Measurements from ENCODE around the gene CAV1.
"Not testable (repeated sequence)": the region's sequence is repeated elsewhere in the genome, so short reads cannot be mapped to it uniquely, and the experiment has no call there.

The CAV1 gene, protein sequence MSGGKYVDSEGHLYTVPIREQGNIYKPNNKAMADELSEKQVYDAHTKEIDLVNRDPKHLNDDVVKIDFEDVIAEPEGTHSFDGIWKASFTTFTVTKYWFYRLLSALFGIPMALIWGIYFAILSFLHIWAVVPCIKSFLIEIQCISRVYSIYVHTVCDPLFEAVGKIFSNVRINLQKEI

DNA sequence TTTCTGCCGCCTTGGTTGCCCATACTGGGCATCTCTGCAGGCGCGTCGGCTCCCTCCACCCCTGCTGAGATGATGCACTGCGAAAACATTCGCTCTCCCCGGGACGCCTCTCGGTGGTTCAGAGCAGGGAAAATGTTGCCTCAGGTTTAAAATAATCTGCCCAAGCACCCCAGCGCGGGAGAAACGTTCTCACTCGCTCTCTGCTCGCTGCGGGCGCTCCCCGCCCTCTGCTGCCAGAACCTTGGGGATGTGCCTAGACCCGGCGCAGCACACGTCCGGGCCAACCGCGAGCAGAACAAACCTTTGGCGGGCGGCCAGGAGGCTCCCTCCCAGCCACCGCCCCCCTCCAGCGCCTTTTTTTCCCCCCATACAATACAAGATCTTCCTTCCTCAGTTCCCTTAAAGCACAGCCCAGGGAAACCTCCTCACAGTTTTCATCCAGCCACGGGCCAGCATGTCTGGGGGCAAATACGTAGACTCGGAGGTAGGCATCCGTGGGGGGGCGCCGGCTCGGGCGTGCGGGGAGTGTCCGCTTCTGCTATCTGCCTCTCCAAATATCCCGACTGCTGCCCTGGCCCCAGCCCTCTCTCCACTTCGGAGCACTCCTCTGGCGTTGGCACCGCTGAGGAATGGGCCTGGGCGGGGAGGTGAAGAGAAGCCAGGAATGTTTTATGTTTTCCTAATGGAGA, at the start of gene CAV1:
Gene CAV1, plus strand, starts transcription at position 428 of the 689 bp plus-strand sequence. Its CDS starts 27 bp downstream, at position 455.
- DNase-seq (ENCODE audit: low read depth, low spot score), result peak; percentile 90

DNA sequence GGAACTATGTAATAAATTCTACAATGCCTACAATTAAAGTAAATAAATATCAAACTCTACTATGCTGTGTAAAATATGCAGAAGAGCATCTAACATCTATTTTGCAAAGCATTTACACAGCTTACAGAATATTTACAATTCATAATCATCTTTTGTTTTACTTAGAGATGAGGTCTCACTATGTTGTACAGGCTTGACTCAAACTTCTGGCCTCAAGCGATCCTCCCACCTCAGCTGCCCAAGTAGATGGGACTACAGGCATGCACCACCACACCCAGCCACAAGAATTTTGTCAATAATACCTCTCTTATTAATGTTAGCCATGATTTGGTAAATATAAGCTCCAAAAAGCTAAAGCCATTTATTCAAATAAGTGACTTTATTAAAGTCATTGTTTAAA, 47.2 kb upstream of the CAV1 start:
- no peak for DNase-seq (ENCODE audit: low read depth, low spot score)

DNA sequence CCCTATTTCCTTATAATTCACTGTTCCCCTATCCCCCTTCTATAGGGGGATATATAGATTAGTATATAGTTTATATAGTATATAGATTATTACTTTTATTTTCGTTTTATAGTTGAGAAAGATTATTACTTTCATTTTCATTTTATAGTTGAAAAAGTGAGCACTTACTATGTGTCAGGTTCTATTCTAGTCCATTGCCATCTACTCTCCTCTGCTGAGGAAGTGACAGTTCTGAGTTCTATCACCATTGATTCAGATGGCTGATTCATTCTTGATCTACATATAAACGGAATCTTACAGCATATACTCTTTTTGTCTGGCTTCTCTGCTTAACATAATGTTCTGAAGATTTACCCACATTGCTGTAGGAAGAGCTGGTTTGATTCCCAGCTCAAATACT, 46.0 kb upstream of the CAV1 start:
- DNase-seq (ENCODE audit: low read depth, low spot score), result no peak

DNA sequence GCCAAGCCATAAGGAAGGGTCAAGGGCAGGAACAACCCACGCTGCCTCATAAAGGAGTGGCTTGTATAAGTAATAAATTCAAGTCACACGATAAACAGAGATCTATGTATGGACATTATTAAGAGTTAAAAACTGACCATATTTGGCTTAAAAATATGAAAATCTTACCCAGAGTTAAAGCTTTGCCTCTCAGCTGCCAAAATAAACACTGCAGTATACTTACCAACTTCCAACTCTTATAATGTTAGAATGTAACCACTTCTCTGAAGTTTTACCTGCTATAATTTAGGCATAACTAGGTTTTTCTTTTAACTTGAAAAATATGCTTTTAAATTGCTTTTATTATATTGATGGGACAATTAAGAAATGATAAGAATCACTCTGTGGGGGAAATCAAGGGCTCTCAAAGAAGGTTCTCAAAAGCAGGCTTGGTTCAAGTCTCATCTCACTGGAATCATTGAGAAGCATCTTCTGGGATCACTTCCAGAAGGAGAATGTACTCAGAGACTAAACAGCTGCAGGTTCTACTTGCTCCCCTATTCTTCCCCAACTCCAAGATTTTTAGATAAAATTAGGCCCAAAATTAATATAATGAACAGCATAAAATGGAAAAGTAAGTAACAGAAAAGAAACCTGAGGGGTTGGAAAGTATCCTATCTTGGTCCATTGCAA, 41.4 kb upstream of the CAV1 start:
- DNase-seq (ENCODE audit: low read depth, low spot score), result no peak

DNA sequence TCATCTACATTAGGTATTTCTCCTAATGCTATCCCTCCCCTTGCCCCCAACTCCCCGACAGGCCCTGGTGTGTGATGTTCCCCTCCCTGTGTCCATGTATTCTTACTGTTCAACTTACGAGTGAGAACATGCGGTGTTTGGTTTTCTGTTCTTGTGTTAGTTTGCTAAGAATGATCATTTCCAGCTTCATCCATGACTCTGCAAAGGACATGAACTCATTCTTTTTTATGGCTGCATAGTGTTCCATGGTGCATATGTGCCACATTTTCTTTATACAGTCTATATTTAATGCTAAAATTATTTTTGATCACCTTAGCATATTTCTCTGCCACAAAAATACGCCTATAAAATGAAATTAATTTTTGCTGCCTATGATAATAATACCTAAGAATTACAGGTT, 40.4 kb upstream of the CAV1 start:
- not testable (repeated sequence) for DNase-seq (ENCODE audit: low read depth, low spot score)

DNA sequence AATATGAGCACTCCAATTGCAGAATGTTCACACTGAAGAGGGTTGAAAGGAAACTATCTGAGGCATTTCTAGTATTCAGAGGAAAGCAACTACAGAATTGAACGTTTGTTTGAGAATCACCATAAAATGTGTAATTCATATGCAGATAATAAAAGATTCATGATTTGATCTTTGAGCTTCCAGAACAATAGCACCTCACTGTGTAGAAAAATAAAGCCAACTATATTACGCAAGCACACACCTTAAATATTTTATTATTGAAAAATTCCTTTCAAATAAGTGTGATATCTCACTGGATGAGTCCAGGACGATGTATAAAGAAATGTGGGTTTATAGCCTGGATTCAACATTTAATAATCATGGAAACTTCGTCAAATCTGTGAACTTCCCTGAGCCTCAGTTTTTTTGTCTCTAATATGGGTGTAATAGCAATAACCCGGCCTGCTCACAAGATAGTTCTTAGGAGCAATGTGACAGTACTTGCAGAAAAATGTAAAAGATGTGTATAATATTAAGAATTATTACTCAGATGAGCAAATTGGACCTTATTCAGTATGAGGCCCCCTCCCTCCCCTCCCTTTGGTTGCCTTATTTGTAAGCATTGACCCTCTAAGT, 36.8 kb upstream of the CAV1 start:
- no peak for DNase-seq (ENCODE audit: low read depth, low spot score)

DNA sequence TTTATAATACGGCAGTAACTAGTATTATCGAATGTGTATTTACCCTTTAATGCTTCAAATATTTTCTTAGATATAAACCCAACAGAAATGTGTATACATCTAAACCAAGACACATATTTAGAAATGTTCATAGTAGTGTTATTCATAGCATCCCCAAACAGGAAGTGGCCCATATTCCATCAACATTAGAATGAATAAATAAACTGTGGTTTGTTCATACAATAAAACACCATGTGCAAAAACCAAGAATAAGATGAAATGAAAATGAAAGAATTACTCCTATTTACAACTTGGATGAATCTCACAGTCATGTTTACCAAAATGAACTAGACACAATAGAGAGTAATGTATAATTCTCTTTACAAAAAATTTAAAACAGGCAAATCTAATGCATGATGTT, 34.5 kb upstream of the CAV1 start:
- DNase-seq (ENCODE audit: low read depth, low spot score), result no peak

DNA sequence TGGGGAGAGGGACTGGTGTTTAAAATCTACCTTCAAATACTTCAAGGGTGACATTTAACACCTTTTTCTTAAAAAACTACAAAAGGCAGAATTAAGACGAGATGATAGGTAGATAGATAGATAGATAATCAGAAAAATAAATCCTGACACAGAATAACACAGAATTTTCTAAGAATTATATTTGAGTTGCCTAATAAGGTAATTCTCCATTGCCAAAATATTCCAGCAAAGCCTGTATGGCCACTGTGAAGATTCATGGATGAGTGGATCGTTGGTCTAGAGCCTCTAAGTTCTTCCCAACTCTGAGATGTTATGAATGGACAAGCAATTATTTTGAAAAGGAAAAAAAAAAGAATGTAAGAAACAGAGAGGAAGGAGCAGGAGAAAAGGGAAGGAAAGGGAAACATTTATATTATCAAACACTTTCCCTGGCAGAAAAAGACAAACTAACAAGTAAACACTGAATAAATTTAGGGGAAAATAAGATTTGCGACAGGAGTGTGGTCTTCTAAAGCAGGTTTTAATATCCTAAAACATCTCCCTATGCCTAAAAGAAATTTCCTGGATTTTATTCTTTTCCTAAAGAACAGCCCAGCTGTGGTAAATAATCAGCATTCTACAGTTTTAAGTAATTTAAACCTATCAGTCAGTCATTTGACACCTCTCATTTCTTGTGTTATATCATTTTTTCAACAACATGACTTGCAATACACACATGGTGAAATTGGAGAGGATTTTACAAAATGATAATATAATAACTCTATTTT, 32.8 kb upstream of the CAV1 start:
- no peak for DNase-seq (ENCODE audit: low read depth, low spot score)

DNA sequence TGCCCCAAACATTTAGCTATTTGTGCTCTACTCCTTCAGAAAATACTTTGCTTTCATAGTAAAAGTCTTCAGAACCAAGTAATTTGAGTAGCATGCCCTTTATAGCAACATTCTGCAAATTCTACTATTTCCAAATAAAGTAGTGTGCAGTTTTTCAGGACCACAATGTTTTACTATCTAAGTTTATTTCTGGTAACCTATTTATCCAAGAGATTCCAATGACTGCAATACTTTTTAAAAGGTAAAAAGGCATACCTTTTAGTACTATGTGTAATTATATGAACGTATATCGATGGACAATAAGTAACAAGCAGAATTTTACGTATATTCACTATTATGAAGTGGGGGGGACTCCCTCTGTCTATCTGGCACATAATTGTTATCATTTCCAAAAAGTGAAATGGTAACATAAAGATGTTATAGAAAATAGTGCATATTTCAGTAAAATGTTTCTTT, 32.2 kb upstream of the CAV1 start:
- DNase-seq (ENCODE audit: low read depth, low spot score), result no peak

DNA sequence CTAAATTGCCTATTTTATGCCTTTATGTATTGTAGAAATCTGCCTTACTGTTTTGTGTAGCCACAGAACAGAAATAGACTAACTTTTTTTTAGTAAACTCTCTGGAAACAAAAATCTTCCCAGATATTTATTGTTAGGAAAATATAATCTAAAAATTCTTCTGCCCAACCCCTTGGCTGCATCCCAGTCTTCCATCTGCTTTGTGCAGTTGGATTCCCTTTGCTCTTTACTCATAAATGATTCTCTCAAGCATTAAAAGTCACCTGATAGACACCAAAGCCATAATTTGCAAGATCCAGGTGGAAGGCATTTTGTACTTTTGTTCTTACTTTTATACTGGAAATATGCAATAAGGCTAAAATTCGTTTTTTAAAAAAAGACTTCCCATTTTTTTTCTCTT, 31.4 kb upstream of the CAV1 start:
- DNase-seq (ENCODE audit: low read depth, low spot score), result no peak

DNA sequence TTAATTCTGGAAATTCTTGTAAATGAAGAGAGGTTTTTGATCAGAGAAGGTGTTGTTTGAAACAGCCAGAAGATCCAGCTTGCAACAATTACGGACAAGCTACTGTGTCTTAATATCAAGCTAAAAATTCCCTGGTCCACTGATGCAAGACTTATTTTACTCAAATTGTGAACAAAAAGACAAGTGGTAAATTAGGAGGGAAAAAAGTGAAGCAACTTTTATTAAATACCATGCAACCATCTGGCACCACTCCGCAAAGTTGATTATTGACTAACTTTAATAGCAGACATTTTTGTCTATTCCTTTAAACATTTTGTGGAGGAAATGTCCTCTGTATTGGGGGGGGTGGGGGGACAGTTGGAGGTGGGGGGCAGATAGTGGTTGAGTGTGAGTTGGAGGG, 30.4 kb upstream of the CAV1 start:
- DNase-seq (ENCODE audit: low read depth, low spot score), result no peak

DNA sequence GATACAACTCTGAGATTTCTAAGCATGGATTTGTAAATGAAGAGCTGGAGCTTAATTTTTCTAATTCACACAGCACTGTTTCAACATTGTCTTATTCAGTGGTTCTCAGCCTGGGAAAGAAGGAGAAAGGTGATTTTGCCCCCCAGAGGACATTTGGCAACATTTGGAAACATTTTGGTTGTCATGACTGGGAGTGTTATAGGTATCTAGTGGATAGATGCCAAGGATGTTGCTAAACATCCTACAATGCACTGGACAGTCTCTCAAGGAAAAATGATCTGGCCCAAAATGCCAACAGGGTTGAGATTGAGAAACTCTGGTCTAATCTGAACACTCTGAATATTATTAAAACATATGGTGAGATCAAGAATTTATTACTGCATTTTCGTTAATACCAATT, 29.1 kb upstream of the CAV1 start:
- DNase-seq (ENCODE audit: low read depth, low spot score), result no peak

DNA sequence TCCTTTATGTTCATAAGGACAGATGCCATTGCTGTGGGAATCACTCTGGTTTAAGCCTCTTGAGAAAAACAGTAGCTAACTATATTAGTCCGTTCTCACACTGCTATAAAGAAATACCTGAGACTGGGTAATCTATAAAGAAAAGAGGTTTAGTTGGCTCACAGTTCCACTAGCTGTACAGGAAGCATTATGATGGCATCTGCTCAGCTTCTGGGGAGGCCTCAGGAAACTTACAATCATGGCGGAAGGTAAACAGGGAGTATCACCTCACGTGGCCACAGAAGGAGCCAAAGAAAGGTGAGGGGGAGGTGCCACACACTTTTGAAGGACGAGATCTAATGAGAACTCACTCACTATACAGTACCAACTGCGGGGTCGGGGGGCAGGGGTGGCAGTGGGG, 28.2 kb upstream of the CAV1 start:
- no peak for DNase-seq (ENCODE audit: low read depth, low spot score)

DNA sequence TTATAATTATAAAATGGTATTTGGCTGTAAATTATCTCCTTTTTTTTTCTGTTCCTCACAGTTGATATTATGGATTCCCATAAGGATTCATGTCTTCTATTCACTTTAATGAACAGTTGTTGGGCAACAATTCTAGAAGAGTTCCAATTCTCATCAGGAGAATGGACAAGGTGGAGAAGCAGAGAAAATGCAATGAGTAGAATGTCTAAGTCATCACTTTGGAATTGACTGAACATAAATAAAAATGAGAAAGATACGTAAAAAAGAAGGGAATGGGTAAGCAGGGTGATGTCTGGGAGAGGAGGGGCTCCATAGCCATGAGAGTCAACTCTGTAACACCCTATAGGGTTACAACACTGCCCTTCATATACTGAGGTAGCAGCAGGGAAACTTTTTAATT, 27.1 kb upstream of the CAV1 start:
- no peak for DNase-seq (ENCODE audit: low read depth, low spot score)

DNA sequence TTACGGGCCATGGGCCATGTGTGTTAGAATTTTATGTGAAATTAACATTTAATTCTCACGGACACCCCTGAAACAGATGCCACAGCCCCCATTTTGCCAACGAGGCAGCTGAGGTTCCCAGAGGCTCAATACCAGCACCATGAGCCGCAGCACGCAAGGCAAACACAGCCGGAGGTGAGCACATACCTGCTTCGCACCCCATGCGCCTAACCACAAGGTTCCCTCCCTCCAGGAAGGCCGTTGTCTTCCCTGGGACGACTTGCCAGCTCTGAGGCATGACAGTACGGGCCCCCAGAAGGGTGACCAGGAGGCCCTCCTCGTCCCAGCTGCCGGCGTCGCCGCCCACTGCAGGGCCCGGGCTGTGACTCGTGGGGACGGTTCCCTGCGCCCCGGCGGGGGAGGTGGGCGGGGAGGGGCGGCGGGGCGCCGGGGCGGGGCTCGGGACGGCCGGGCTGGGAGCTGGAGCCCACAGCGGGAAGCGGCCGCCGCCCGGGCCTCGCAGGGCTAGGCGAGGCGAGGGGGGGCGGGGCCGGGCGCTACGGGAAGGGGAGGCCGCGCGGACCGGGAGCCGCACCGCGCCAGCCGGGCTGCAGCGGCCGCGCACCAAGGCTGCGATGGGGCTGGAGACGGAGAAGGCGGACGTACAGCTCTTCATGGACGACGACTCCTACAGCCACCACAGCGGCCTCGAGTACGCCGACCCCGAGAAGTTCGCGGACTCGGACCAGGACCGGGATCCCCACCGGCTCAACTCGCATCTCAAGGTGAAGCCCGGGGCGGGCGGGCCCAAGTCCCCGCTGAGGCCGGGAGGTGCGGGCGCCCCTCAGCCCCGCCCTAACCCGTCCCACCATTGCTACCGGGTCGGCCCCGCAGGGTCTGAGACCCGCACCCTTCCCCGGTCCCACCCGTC, 25.4 kb upstream of the CAV1 start, which contains the start of gene CAV2:
Gene CAV2, plus strand, starts transcription at position 571 of the 910 bp plus-strand sequence. Its CDS starts 44 bp downstream, at position 615.
- no peak for DNase-seq (ENCODE audit: low read depth, low spot score)

DNA sequence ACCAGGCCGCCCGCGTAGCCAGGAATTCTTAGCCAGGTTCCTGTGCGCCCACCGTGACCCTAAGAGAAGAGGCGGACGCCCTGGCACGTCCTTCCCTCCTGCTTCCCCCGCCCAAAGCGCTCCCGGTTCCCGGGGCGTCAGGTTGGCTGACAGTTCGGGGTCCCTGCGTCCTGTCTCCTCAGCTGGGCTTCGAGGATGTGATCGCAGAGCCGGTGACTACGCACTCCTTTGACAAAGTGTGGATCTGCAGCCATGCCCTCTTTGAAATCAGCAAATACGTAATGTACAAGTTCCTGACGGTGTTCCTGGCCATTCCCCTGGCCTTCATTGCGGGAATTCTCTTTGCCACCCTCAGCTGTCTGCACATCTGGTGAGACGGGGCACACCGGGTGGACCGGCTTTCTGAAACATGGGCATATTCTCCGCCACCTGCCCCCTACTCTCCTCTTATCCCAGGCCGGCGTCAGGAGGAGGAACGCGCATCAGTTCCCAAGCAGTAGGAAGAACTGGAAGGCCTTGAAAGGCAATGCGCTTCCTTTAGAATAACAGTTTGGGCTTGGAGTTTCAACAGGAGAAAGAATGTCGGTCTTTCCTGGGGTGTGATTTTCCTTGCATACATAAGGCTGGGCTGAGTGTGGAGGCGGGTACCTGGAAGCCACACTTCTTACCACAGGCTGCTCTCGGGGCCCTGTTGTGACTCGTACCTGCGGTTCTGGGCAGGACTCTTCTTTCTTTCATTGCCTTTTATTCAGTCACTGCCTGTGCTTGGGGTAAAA, 24.6 kb upstream of the CAV1 start:
- DNase-seq (ENCODE audit: low read depth, low spot score), result no peak

DNA sequence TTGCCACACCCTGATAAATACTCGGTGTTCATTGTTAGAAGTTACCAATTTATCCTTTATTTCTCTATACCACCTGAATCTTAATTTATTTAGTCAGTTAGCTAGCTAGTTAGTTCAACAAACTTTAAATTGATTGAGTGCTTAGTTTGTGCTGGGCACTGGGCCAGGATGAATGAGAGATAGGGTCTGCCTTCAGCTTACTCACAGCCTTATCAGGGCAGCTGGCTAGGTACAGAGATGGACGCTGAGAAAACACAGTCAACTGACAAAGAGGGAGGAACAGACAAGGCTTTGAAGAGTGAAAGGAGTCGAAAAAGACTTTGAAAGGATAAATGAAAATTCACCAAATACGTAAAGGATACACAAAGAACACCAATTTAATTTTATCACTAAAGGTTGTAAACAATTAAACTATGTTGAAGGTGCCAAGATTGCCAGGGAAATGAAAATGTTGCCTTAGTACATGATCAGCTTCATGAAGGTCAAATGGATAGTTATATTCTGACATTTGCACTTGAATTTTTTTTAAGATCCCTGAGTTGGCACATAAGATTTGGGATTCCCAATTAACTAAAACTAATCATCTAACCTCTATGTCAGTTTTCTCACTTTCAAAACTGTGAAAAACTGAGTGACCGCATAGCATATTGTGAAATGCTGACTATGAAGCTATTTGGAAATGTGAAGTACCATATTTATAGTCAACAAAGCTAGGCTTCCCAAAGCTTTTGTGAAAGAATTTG, 23.2 kb upstream of the CAV1 start:
- no peak for DNase-seq (ENCODE audit: low read depth, low spot score)

DNA sequence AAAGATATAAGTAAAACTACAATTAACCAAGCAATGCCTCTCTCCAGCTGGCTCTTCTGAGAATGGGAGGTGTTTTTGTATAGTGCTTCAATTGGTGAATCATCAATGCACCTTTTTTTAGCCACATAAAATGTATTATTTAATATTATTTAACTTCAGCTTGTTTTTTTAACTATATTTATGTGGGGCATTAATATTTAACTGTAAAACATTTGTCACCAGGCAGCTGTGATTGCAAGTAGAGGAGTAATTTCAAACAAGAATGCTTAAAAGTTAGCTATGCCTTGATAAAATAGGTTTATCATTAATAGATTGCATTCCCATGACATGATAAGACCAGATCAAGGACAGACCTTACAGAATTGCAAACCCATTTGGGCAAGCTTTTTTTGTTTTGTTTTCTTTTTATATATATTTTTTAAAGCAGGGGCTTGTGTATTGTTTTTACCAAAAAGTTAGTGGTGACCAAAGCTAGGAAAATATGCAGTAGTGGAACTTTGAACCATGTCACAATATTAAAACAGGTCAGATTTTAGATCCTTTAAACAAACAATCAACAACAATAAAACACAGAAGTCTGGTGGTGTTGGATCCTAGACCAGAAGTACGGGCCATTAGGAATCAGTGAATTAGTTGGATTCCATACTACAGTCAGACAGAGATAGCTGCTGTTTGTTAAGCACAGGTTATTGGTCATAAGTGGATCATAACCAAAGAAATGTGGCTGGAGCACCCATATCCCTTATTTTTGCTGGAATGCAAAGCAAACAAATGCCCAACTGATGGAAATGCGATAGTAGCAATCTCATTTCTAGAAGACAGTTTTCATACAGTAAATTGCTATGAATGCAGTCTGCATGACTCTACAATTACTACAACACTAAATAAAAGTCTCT, 22.4 kb upstream of the CAV1 start:
- no peak for DNase-seq (ENCODE audit: low read depth, low spot score)

Data from smooth muscle cell of the brain vasculature (primary cell).